NCI-H1694 (cell line): ENCODE data around the gene OBSL1.

ENCODE experiments used
- DNase-seq: peaks from one replicate; lab custom pipeline; 2025; lab: John Stamatoyannopoulos, UW

OBSL1 gene

GRCh38 chr2:219596954-219597551 is 25.7 kb upstream of the OBSL1 start:
- DNase-seq = no peak

DNA sequence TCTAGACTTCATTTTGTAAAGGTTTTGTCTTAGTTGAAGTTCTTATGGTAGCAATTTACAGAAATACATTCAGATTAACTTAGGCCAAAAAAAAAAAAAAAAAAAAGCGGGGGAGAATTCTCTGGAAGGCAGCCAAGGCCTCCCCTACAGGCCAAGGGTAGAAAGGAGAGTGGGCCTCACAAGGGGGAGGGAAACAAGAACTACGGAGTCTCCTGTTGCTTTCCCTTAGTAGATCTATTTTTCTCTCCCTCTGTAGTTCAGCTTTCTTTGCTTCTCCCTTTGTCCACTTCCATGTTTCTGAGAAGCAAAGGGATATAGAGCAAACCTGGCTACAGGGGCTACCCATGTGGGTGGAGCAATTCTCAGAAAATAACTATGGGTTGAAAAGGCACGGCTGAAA is 23.9 kb upstream of the OBSL1 start:
- no peak for DNase-seq

DNA sequence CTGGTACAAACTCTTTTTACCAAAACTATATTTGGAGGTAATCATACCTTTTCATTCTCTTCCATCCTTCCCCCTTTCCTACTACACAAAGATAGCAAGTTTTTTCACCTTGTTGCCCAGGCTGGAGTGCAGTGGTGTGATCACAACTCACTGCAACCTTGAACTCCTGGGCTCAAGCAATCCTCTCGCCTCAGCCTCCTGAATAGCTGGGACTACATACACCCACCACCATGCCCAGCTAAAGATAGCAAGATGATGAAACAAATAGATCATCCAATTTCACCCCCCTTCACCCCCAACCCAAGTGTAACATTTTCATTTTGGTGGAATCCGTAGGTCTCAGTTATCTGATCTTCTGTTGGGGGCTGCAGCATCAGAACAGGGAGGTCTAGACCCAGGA is 21.8 kb upstream of the OBSL1 start:
- DNase-seq = no peak

- no peak for DNase-seq
Observed at GRCh38 chr2:219592736-219593135, 21.4 kb upstream of the OBSL1 start.

- DNase-seq = no peak
Observed at GRCh38 chr2:219591091-219591490, 19.8 kb upstream of the OBSL1 start.

- DNase-seq = no peak
Observed at GRCh38 chr2:219581346-219581745, 10.0 kb upstream of the OBSL1 start.

GRCh38 chr2:219578811-219579613 is 7.7 kb upstream of the OBSL1 start:
- DNase-seq = no peak

- DNase-seq = no peak
Observed at GRCh38 chr2:219576505-219577388, 5.4 kb upstream of the OBSL1 start.

GRCh38 chr2:219575566-219576504 is 4.5 kb upstream of the OBSL1 start:
- DNase-seq = no peak

DNA sequence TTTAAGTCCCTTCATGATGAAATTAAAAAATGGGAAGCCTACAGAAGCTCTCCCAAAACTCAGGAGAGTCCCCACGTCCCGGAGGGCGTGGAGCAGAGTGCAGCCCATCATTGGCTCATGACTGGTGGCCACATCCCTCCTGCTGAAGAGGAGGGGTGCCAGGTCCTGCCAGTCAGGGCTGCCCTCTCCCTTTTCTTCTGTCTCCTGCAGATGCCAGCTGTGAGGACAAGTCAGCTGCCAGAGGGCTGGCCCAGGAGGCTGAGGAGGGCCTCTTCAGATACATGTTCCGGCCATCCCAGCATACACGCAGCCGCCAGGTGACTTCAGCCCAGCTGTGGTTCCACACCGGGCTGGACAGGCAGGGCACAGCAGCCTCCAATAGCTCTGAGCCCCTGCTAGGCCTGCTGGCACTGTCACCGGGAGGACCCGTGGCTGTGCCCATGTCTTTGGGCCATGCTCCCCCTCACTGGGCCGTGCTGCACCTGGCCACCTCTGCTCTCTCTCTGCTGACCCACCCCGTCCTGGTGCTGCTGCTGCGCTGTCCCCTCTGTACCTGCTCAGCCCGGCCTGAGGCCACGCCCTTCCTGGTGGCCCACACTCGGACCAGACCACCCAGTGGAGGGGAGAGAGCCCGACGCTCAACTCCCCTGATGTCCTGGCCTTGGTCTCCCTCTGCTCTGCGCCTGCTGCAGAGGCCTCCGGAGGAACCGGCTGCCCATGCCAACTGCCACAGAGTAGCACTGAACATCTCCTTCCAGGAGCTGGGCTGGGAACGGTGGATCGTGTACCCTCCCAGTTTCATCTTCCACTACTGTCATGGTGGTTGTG is 3.4 kb upstream of the OBSL1 start:
- no peak for DNase-seq

DNA sequence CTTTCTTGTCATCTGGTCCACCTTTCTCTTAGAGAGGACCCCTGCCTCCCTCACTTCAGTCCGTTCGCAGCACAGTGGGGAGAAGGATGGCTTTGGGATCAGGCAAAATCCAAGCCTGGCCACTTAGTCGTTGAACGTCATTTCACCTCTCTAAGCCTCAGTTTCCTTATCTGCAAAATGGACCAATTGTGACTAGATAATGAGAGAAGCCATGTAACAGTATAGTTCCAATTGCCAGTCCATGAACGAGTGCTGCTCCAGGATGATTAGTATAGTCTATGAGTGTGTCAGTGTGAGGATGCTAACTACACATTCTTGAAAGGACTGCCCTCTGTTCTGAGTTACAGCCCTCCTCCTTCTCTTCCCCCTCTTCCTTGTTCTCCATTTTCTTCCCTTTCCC is 1.8 kb upstream of the OBSL1 start:
- no peak for DNase-seq

DNA sequence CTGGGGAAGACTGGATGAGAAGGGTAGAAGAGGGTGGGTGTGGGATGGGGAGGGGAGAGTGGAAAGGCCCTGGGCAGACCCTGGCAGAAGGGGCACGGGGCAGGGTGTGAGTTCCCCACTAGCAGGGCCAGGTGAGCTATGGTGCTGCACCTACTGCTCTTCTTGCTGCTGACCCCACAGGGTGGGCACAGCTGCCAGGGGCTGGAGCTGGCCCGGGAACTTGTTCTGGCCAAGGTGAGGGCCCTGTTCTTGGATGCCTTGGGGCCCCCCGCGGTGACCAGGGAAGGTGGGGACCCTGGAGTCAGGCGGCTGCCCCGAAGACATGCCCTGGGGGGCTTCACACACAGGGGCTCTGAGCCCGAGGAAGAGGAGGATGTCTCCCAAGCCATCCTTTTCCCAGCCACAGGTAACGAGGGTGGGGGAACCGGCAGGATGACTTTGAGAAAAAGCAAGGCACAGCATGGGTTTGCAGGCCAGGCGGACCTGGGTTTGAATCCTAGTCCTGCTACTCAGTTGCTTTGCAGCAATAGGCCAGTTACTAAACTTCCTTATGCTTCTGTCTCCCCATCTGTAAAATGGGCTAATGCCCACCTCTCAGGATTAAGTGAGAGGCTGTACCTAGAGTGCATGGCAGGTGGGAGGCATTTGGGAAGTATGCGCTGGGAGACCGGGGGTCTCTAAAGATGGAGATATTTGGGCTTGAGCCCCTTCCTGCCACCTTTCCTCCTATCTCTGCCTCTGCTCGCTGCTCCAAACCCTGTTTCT is 1.1 kb upstream of the OBSL1 start, which contains the start of gene INHA:
INHA (plus strand) TSS at position 74 of the 765 bp plus-strand sequence; CDS start at position 139, 65 bp downstream.
- DNase-seq = no peak

DNA sequence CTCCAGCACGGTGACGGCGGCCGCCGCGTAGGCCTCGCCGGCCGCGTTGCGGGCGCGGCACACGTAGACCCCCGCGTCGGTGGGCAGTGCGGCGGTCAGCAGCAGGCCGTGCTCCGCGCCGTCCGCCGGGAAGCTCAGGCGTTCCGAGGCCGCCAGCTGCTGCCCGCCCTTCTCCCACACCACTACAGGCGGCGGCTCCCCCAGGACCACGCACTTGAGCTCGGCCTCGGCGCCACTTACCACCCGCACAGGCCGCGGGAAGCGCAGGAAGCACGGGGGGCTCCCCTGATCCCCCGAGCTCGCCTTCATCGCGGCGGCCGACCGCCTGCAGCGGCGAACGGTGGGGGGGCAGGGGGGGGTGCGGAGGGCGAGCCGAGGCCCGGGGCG is 422 bp downstream of the OBSL1 start:
- no peak for DNase-seq

DNA sequence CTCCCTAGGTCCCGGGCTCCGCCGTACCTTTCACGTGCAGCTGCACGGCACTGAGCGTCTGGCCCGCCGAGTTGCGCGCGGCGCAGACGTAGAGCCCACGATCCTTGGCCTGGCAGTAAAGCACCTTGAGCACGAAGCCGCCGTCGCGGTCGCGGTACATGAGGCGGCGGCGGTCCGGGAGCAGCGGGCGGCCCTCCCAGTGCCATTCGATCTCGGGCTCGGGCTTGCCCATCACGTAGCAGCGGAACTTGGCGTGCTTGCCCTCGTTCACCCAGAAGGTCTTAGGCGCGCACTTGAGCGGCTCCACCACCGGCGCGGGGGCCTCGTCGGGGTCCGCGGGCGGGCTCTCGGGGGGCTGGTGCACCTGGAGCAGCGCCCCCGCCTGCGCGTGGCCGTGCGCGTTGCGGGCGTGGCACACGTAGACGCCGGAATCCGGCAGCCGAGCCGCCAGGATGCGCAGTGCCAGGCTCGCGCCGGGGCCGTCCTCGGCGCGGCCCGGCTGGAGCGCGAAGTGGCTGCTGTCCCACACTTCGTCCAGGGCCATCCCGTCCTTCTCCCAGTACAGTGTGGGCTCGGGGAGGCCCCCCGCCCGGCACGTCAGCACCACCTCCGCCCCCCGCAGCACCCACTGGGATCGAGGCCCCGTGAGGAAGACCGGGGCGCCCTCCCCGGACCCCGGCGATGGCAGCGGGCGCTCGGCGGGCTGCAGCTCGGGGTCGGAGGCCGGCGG is 980 bp downstream of the OBSL1 start:
- DNase-seq = no peak

DNA sequence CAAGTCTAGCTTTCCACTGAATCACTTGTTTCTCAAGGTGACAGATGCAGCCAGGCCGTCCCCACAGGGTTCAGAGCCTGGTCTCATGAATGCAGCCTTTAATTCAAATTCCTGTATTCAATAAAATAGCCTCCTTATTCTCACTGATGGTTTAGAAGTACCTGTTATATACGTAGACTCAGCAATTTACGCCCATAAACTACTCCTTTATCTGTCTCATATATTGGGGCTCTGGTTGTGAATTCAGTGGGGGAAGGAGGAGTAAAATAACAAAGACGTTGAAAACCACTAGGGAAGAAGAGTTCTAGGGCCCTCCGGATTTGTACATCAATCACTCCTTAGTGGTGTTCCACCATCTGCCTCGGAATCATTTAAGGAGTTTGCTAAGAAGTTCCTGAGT is 1.7 kb downstream of the OBSL1 start:
- no peak for DNase-seq

DNA sequence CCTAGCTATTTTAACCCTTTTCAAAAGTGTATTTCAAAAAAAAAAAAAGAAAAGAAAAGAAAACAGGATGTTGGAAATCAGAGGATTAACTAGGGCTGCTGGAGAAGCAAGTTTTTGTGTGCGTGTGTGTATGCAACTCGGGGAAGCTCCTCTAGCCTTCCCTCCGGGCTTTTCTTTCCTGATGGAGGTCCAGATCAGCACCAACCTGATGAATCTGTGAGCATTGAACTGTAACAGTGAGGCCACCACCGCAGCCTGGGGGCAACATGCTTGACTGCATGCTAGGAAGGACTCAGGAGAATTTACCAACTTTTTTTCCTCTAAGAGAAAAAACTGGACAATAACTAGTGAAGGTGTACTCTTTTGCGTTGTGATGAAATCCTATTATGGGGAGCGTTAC is 2.3 kb downstream of the OBSL1 start:
- no peak for DNase-seq

DNA sequence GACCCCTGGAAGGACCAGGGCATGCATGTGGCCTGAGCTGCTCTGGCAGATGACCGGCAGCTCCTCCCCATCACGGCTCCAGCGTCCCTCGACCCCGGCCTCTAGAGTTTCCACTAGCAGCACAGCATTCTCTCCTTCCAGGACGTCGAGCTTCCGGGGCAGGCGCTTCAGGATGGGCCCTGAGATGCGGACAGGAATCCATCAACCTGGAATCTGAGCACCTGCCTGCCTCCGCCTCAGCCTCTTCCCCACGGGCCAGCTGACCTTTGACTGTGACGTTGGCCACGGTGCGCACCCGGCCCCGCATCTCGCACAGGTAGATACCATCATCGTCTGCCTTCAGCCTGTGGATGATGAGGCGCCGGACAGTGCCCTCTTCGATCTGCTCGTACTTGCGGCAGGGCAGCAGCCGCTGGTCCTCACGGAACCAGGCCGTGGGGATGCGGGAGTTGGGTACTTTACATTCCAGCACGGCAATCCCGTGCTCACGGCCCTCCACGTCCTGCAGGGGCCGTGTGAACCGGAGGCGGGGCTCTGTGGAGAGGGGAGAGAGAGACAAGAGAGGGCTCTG is 3.5 kb downstream of the OBSL1 start:
- no peak for DNase-seq

DNA sequence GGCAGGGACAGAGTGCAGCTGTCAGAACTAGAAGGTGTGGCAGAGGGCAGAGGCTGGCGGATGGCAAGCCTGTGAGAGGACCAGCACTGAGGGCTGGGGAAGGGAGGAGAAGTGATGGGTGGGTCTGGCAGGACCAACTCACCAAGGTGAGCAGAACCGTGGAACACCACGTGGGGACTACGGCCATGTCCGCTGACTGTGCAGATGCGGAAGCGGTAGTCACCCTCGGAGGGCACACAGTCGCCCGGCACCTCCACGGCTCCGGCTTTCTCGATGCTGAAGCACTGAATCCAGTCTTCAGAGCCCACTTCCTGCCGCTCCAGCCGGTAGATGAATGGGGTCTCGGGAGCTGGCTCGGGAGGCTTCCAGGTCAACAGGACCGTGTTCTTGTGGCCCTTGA is 4.2 kb downstream of the OBSL1 start:
- DNase-seq = no peak

DNA sequence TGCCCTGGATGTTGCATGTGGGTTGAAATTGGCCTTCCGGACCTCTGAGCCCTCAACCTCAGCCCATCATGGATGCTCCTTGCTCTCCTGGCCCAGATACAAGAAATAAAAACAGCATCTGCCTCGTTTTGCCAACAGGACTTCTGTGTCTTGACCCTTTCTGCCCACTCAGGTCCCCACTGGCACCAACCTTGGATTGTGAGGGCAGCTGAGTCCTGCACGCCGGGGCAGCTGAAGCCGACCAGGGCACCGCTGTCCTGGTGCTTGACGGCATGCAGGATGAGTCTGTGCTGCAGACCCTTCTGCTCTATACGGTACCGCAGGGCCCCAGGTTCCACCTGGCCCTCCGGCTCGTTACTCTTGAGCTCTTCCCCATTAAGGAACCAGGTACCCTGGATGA is 4.7 kb downstream of the OBSL1 start:
- DNase-seq = no peak
